GM13976 (cell line): ENCODE data around the gene GAMT.
A peak's percentile ranks its signal among the peaks of the same experiment; 100 is the strongest.

Source experiments
- DNase-seq: peaks from one replicate; pipeline ENCODE4 v3.0.0; 2012; ENCODE audit warnings: low spot score
- CTCF ChIP-seq: IDR thresholded peaks from 2 replicates; pipeline ENCODE4 v1.5.1; 2012; ENCODE audit warnings: borderline replicate concordance, mild to moderate bottlenecking; ENCODE audit not compliant: insufficient read depth; ENCODE audit errors: extremely low read depth, missing control alignments, control extremely low read depth
- in situ Hi-C: fragments of 300-500 bp; cut with MboI; formaldehyde crosslinking; loops from one replicate; pipeline ENCODE4 v1.12.0; 2022; ENCODE audit warnings: low sequenced_read_pairs, mixed read lengths, inconsistent platforms; ENCODE audit not compliant: unreplicated experiment

The GAMT gene

GRCh38 chr19:1362387-1363257 lies 38.7 kb downstream of the GAMT start:
- DNase-seq = peak; percentile 54
- TF ChIP-seq CTCF = no peak
- in situ Hi-C loops = no loop called here

- no peak for TF ChIP-seq CTCF
- peak; percentile 61 for DNase-seq
- in situ Hi-C loops = no loop called here
Observed at GRCh38 chr19:1361601-1362386, 39.5 kb downstream of the GAMT start.

GRCh38 chr19:1360818-1361461 lies 40.4 kb downstream of the GAMT start:
- no peak for DNase-seq
- in situ Hi-C loops = no loop called here
- no peak for TF ChIP-seq CTCF

GRCh38 chr19:1360126-1360817 lies 41.1 kb downstream of the GAMT start:
- in situ Hi-C loops = no loop called here
- no peak for DNase-seq
- no peak for TF ChIP-seq CTCF

GRCh38 chr19:1357531-1358109 lies 43.7 kb downstream of the GAMT start:
- in situ Hi-C loops = no loop called here
- no peak for TF ChIP-seq CTCF
- no peak for DNase-seq

- no peak for TF ChIP-seq CTCF
- in situ Hi-C loops = no loop called here
- DNase-seq = no peak
Observed at GRCh38 chr19:1356508-1356865, 44.9 kb downstream of the GAMT start.
